Measurements from ENCODE around the gene ZNF799. TPM values are rescaled to one million over a fixed set of nuclear protein-coding genes. Genes with fewer than 3 reads are reported as not detected.
"Not testable (repeated sequence)": the region's sequence is repeated elsewhere in the genome, so short reads cannot be mapped to it uniquely, and the experiment has no call there.

Gene ZNF799
- total RNA-seq, 1 experiment from 2014 or later, result 5.2 TPM

GRCh38 chr19:12430726-12431299 lies 29.7 kb upstream of the ZNF799 start:
- H3K4me2 ChIP-seq (ENCODE audit: insufficient read depth, insufficient read length, low read length); H3K4me1 Mint-ChIP-seq; H3K23ac ChIP-seq (ENCODE audit: insufficient read length, low read depth, low read length); H3K79me2 ChIP-seq (ENCODE audit: insufficient read depth, low read length); H2AK5ac ChIP-seq (ENCODE audit: insufficient read length, low read length); H4K91ac ChIP-seq (ENCODE audit: insufficient read length, low read depth, low read length); H3K79me1 ChIP-seq (ENCODE audit: insufficient read depth, low read depth, low read length, poor library complexity, severe bottlenecking); H2BK12ac ChIP-seq (ENCODE audit: insufficient read length, low read depth, low read length); H3K23me2 ChIP-seq (ENCODE audit: insufficient read length, low read depth, low read length, poor library complexity, severe bottlenecking); H2BK15ac ChIP-seq (ENCODE audit: low read depth, low read length); H3K27me3 ChIP-seq (ENCODE audit: insufficient read depth, low read length); H3K14ac ChIP-seq (ENCODE audit: insufficient read depth, low read length); H4K8ac ChIP-seq (replicated peaks; ENCODE audit: insufficient read length, low read depth, low read length); H2BK20ac ChIP-seq (ENCODE audit: low read depth, low read length, poor library complexity, severe bottlenecking); H3K18ac ChIP-seq (ENCODE audit: insufficient read length, low read depth, low read length); H3K56ac ChIP-seq (ENCODE audit: insufficient read length, low read depth, low read length); H3K4me3 Mint-ChIP-seq; H3K9ac ChIP-seq (ENCODE audit: extremely low read depth, insufficient read length, low read length); H3K27ac ChIP-seq (ENCODE audit: insufficient read length, low read depth, low read length); H3T11ph ChIP-seq (ENCODE audit: low read length); DNase-seq; H4K5ac ChIP-seq (ENCODE audit: insufficient read length, low read depth, low read length); H2BK5ac ChIP-seq (ENCODE audit: insufficient read length, low read length); H2AFZ ChIP-seq (ENCODE audit: low read length); H3K27ac Mint-ChIP-seq; H2BK120ac ChIP-seq (ENCODE audit: low read depth, low read length, poor library complexity, severe bottlenecking); H3K27me3 Mint-ChIP-seq (ENCODE audit: low read depth); H3K4ac ChIP-seq (ENCODE audit: low read depth, low read length); H3K4me1 ChIP-seq (ENCODE audit: insufficient read depth, low read length); H4K20me1 ChIP-seq (ENCODE audit: control insufficient read depth, insufficient read depth, insufficient read length): not testable (repeated sequence)
- Mint-ChIP-seq H3K36me3 (ENCODE audit: insufficient read depth in 1 of 3, low read depth in 3 of 3) (peaks cover 61 to 68% (median 65%) of the 10 kb centered on the region in 3 experiments), H3K9me3 (peaks cover 32 to 54% of the 10 kb centered on the region in 2 experiments)
- H3K9me3 ChIP-seq (ENCODE audit: control insufficient read depth, low read depth, low read length), result peaks cover 25% of the 10 kb centered on the region
- WGBS (ENCODE audit: extremely low coverage, insufficient read length, low lambda C conversion rate), result no CpG with 5 or more reads among the region's 6 CpGs

All from H9 (cell line).